NCI-H2029 treated with DMSO at 0.1 percent for 48 hours (cell line): ENCODE measurements around the gene PAX5.

Experiments used
- DNase-seq: peaks from one replicate; lab custom pipeline; 2025; lab: John Stamatoyannopoulos, UW

PAX5 gene

DNA sequence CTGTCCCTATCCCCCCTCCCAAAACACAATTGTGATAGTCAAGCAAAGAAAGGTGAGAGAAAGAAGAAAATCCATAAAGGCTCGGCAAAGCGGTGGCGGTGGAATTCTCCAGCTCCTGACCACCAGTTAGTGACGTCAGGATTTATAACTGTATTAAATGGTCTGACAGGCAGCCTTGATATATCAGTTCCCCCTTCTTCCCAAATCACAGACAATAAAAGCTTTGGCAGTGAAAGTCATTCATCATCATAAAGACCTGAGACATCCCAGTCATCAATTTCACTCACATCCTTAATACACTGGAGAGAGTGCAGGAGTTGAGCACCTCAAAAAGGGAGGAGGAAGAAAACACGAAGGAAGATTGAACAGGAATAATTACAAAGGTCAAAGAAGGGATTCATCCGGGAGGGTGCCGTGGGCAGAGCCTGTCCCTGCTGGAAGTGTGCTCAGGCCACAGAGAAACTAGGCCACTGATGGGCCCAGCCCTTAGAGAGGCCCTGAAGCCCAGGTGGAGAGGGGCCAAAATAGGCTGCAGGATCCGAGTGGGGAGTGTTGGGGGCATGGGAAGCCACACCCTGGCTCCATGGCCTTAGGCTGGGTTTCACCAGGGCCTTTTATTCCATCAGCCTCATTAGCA, 131.9 kb downstream of the PAX5 start:
- no peak for DNase-seq

GRCh38 chr9:36901528-36901927, 132.5 kb downstream of the PAX5 start:
- DNase-seq: no peak

DNA sequence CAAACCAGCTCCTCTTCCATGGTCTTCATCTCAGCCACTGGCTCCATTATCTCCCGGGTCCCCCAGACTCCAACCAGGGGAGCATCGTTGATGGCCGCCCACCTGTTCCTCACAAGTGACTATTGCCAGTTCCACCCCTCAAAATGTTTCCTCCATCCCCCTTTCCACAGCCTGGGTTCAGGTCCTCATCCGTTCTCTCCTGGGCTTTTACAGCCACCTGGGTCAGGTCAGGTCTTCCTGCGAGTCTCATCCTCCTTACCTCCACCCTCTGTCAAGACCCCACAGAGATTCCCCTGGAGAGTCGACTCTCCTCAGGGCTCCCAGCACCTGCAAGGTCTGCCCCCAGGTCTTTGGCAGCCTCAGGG, 133.2 kb downstream of the PAX5 start:
- no peak for DNase-seq

- no peak for DNase-seq
Measured at GRCh38 chr9:36900136-36900855, 133.8 kb downstream of the PAX5 start.

GRCh38 chr9:36899406-36899805, 134.7 kb downstream of the PAX5 start:
- DNase-seq: no peak

DNA sequence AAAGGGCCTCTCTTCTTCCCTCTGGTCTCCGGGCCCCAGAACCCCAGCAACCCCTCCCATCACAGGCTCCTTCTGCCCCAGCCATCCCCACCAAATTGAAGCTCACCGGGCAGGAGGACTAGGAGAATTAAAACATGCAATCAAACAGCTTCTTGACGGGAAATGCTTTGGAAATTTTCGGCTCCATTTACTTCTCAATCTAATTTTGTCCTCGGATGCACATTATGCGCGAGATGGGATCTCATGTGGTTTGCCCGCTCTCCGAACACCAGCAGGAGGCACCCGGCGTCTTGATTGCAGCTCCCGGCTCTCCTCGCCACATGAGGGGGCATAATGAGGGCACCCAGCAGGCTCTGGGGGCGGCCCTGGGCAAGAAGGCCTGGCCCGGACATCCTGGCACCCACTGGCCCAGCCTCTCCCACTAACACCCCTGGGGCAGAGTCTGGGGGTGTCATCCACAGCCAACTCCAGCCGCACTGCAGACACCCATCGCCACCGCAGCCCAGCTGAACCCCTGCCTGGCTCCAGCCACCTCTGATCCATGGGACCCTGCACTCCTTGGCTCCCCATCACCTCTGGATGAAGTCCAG, 135.5 kb downstream of the PAX5 start:
- DNase-seq: no peak

DNA sequence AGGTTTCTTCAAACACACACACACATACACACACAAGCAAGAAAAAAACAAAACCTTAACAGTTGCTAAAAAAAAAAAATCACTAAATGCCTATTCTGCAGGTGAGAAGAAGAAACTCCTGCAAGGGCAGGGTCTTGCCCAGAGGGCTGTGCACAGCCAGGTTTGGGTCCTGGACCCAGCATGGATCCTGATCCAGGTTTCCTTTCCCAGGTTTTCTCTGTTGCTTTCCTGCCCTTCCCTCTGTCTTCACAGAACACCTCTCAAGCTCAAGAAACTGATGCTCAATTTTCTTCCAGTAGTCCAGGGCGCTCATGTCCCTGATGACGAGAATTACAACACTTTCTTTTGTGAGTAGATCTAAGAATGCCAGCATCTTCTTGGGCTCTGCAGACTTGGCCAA, 136.6 kb downstream of the PAX5 start:
- no peak for DNase-seq

- no peak for DNase-seq
Measured at GRCh38 chr9:36897019-36897418, 137.0 kb downstream of the PAX5 start.

- DNase-seq: no peak
Measured at GRCh38 chr9:36896296-36896695, 137.8 kb downstream of the PAX5 start.

GRCh38 chr9:36895744-36896260, 138.3 kb downstream of the PAX5 start:
- no peak for DNase-seq

DNA sequence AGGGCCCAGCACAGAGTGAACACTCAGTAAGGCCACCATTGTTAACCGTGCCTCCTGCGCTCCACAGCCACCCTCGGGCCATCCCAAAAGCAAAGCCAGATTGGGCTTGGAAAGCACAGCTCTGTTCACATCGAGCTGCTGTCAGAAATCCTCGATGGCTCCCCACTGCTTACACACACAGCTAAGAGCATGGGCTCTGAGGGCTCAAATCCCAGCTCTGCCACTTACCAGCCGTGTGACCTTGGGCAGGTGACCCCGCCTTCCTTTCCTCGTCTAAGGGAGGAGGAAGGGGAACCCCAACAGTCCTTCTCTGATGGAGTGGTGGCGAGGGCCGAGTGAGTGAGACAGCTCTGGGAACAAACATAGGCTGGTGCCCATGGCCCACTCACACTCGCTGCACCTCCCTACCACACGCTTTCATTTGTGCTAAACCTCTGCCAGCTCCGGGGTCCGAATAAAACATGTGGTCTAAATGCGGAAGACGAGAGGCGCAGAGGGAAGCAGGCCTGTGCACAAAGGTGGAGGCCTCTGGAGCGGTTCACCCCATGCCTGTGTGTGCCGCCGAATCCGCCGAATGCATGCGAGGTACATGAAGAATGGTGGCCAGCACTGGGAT, 139.3 kb downstream of the PAX5 start:
- DNase-seq: no peak

- DNase-seq: no peak
Measured at GRCh38 chr9:36893911-36894310, 140.2 kb downstream of the PAX5 start.

DNA sequence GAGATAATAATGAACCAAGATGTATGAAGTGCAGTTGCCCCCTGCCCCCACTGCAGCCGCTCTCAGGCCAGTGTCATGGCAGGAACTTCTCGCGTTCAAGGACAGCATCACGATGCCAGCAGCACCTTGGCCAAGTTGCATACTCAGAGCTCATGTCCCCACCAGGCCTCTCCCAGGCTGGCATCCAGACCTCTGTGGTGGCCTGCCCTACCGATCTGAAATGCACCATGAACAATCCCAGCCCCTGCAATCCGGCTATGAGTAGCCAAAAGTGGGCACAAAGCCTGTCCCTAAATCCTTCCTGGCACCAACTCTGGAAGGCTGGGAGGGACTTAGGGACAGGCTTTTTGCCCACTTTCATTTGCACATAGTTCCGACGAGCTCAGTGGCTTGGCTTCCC, 140.9 kb downstream of the PAX5 start:
- no peak for DNase-seq

DNA sequence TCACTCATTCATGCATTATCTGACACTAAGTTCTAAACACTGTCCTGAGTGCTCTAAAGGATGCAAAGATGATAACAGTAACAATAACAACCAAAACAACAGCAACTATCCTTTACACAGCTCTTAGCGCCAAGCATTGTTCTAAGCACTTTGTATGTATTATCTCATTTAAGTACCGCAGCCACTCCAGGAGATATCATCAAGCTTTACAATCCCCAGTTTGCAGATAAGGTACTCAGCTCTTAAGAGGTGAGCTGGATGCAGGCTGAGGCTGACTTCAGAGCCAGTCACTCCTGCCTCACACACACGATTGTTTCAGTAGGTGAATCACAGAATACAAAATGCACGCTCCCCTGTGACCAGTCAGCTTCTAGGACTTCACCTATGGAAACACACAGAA, 141.8 kb downstream of the PAX5 start:
- DNase-seq: no peak

DNA sequence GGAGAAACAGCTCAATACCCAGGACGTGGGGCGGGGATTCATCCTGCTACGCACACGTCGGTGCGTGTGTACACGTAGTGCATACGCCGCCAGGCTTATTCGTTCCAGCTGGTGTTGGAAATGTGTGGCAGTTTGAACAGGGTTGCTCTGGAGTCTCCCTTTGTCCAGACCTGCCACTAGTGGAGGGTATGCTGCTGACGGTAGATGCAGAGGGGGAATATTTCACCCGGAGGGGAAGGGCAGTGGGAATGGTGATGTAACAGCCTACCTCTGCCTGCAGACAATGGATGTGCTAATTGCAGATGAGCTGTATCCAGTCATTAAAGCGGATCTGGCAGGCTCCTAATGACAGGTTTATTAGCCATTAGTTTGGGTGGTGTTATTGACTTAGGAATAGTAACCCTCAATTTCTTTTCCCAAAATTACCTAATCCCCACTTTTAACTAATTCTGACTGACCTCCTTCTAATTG, 142.7 kb downstream of the PAX5 start:
- no peak for DNase-seq

DNA sequence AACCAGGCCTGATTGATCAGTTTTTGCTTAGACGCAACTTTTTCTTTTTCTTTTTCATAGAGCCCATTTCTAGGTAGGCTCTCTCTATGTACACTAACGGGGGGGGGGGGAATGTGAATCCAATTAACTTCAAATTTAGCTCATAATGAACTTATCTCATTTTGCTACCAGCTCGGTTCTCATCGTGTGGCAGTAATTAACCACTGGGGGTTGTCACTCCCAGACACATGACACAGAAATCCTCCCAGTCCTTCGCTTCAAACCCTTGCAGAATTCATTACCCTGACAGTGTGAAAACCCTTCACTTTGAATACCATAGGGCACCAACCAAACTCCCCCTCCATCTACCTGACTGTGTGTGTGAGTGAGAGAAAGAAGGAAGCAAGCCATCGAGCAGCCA, 144.2 kb downstream of the PAX5 start:
- DNase-seq: no peak

DNA sequence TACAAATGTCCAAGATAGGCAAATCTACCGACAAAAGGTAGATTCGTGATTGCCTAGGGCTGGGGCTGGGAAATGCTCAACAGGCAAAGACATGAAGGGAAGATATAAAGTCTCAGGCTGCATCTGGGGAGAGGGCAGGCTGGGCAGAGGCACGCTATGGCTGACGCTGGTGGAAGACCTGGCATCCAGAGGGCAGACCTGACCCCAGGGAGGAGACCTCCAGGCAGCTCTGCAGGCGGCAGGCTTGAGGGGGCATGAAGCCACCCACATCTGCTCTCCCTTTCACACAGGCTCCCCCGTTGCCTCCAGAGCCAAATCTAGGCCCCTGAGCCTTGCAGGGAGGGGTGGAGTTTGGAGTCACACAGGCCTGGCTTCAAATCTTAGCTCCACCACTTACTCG, 145.5 kb downstream of the PAX5 start:
- no peak for DNase-seq

DNA sequence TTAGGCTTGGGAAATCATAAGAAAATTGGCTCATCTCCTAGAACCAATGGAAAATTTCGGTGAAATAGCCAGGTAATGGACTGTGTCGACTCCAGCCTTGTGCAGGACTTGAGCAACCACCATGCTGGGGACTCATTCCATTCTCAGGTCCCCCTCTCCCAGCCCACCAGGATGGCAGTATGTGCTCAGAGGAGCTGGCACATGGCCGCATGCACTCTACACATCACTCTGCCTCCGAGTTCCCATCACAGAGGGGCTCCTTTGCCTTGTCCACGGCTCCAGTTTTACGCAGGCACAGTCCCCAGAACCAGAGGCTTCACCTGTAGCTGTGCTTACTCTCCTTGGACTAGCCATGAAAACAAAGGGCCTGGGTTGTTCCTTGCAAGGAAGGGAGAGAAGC, 149.3 kb downstream of the PAX5 start:
- DNase-seq: no peak

DNA sequence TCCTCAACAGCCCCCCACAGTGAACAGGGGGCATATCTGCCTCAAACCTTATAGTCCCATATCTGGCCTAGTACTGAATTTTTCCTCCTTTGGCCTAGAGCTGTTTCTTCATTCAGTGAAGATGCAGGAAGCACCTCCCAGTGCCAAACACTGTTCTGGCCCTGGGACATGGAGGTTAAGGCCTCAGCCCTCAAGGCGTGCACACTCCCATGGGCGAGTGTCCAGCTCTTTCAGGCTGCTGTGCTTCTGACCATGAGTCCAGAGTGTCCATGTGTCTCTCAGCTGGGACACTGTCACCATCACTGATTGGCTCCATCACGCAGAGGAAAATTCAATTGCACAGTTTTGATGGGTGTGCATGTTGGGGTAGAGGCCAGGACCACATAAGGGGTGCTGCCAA, 151.5 kb downstream of the PAX5 start:
- no peak for DNase-seq

DNA sequence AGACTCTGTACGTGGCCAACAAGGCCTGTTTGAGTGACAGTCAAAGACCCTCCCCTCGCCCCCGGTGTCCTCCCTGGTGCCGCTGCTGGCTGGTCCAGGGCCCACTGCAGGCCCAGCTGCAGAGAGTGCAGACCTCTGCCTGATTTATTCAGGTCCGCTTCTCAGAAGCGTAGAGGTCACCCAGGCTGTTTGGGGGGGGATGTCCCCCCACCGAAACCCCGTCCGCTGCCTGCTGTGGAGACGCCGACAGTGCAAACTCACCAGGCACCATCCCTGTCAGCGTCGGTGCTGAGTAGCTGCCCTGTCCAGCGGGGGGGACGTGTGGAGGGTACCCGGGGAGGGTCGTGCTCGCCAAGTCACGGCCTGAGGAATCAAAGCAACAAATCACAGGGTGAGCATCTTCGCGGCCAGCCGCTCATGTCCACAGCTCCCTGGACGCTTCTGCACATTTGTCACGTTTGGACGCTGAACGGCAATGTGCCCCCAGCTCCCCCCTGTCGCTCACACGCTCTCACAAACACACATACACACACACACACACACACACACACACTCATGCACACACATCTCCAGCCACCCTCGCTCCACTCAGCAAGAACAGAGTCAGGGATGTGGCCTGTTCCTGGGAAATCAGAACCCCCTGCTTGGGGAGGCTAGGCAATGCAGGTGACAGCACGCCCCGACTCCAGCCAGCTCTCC, 152.2 kb downstream of the PAX5 start:
- DNase-seq: no peak

GRCh38 chr9:36881316-36881715, 152.8 kb downstream of the PAX5 start:
- DNase-seq: no peak

GRCh38 chr9:36880075-36880474, 154.0 kb downstream of the PAX5 start:
- no peak for DNase-seq
